Astrocyte of the cerebellum (primary cell): ENCODE results near the gene TACC3.

ENCODE experiments used
- DNase-seq: peaks from one replicate; pipeline ENCODE4 v3.0.0-alpha.2; 2011; ENCODE audit warnings: low read depth
- H3K4me3 ChIP-seq: 2 replicates; pipeline ENCODE4 v1.5.1; 2011; ENCODE audit warnings: mild to moderate bottlenecking, low read depth, low read length, moderate library complexity
- in situ Hi-C: cut with HindIII; loops from 2 replicates; pipeline ENCODE4 v1.10.0; 2017; ENCODE audit warnings: low sequenced_read_pairs
- TF ChIP-seq, protein P1 (sequence below): IDR thresholded peaks from 2 replicates; pipeline ENCODE4 v1.5.1; 2012; ENCODE audit warnings: low read length, low read depth, moderate library complexity, mild to moderate bottlenecking; ENCODE audit errors: missing control alignments

TACC3 gene

DNA sequence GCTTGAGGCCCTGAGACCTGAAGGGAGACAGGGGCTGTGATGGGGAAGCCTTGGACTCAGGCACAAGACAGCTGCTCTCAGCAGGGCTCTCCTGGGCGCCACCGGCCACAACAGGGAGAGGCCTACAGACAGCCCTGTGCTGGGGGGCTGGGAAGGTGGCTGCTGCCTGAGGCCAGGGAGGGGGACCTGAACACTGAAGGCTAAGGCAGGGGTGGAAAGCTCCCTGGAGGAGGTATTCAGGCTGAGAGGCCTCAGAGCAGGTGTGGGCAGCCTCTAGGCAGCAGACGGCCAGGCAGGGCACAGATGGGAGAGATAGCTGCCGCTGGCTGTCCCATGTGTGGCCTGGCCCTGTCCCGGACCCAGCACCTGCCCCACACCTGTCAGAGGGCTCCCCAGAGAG is 33.0 kb downstream of the TACC3 start:
- in situ Hi-C loops, result no loop called here
- H3K4me3 ChIP-seq, result no peak overlapping the region
- TF ChIP-seq, protein P1, sequence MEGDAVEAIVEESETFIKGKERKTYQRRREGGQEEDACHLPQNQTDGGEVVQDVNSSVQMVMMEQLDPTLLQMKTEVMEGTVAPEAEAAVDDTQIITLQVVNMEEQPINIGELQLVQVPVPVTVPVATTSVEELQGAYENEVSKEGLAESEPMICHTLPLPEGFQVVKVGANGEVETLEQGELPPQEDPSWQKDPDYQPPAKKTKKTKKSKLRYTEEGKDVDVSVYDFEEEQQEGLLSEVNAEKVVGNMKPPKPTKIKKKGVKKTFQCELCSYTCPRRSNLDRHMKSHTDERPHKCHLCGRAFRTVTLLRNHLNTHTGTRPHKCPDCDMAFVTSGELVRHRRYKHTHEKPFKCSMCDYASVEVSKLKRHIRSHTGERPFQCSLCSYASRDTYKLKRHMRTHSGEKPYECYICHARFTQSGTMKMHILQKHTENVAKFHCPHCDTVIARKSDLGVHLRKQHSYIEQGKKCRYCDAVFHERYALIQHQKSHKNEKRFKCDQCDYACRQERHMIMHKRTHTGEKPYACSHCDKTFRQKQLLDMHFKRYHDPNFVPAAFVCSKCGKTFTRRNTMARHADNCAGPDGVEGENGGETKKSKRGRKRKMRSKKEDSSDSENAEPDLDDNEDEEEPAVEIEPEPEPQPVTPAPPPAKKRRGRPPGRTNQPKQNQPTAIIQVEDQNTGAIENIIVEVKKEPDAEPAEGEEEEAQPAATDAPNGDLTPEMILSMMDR, result no peak
- DNase-seq, result no peak

DNA sequence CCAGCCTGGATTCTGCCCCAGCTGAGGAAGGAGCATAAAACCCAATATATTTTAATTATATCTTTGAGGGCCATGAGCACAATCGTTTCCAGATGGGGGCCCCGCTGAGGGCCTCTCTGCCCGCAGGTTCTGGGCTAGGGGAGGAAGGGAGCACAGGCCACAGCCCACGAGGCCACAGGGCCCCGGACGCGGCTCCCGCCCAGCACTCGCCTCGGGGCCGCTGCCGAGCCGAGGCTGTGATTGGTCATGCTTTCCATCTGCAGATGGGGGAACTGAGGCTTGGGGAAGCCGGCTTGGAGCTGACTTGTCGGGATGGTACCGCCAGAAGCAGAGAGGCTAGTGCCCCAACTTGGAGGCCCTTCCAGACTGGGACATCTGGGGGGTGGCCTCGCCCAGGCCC is 34.0 kb downstream of the TACC3 start:
- H3K4me3 ChIP-seq, result no peak overlapping the region
- TF ChIP-seq, protein P1, result no peak
- DNase-seq, result no peak
- in situ Hi-C loops, result no loop called here

DNA sequence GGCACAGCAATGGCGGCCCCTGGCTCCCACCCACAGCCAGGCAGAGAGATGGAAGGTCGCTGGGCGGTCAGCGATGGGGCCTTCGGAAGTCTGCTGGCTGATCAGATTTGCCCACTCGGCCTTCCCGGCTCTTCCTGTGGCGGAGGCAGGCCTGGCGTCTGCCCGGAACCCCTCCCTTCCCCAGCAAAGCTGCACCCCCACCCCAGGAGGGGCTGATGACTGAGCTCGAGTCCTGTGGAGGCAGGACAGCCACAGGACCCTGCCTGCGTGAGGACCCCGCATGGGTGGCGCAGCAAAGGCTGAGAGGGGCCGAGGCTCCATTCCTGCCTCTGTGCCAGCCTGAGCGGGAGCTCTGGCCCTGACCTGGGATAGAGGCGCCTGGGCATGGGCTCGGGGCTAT is 34.8 kb downstream of the TACC3 start:
- DNase-seq, result no peak
- in situ Hi-C loops, result no loop called here
- H3K4me3 ChIP-seq, result no peak overlapping the region
- TF ChIP-seq, protein P1, result no peak

DNA sequence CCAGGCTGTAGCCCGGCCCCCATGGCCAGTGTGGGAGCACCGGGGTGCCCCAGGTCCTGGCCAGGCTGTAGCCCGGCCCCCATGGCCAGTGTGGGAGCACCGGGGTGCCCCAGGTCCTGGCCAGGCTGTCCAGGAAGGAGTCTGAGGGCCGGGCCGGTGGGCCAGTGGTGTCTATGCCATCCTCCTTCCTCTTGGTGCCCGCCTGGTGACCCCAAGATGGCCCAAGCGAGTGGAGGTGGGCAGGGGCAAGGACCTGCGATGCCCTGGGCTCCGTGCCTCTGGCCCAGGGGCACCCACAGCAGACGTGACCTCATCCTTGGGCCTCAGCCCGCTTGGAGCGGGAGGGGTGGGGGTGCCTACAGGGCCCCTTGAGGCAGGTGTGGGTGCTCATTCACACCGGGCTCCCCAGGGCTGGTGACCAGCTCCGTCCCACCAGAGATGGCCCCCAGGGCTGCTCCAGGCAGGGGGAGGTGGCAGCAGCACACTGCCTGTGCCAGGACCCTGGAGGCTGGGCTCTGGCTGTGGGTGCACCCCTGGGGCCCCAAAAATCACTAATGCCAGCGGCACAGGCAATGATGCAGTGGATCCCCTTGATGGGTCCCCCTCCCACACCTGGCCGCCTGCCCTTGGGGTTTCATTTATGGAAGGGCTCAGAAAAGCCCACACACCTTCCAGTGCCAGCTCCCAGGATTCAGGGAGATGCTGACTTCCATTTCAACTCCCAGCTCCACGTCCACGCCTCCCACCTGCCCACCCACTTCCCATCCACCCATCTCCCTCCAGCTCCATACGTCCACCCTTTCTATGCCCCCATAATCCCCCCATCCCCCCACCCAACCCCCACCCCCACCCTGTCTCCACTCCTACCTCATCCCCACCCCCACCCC is 35.8 kb downstream of the TACC3 start:
- TF ChIP-seq, protein P1, result no peak
- in situ Hi-C loops, result no loop called here
- H3K4me3 ChIP-seq, result no peak overlapping the region
- no peak for DNase-seq

DNA sequence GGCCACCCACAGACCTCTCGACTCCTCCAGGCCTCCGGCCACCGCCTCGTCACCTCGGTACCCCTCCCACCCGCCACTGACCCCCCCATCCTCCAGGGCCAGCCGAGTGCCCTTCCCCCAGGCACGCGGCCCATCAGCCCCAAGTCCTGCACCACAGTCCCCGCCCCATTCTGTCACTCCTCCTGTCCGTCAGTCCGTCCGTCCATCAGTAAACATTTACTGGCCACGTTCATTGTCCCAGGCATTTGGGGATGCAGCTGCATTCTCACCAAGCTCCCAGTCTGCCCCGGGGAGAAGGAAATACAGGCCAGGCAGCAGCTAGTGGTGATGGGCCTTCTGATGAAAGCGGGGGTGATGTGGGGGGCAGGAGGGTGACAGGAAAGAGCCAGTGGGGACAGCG is 36.5 kb downstream of the TACC3 start:
- no peak overlapping the region for H3K4me3 ChIP-seq
- TF ChIP-seq, protein P1, result no peak
- no peak for DNase-seq
- in situ Hi-C loops, result no loop called here

DNA sequence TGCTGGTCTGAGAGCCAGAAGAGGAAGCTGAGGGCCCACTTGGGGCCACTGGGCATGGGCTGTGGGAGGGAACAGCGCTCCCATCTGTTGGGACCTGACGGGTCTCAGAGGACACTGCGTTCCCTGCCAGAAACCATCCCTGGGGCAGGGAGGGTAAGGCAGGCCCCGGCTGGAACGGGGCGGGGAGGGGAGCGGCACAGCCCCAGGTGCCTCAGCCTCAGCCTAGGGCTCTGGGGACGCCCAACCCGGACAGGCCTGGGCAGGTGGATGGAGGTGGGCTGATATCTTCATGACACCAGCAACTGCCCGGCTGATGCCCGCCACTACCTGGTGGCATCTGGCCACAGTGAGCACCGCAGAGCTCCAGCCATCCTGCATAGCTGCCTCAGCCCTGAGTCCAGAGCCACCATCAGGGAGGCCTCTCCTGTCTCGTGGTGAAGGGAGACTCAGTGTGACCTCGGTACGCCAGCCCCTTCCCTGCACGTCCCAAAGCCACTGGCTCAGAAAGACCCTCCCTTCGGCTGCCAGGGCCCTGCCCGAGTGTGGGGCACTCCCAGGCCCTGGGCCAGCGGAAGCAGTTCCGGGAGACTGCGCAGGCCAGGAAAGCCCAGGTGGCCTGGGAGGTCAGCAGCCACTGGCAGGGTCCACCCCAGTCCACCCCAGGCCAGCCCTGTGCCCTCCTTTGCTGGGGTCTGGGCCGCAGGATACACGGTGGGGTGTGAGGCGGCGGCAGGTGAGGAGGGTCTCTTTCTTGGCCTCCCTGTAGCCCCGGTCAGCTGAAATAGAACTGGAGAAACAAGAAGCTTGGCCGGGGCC is 37.2 kb downstream of the TACC3 start:
- H3K4me3 ChIP-seq, result no peak overlapping the region
- in situ Hi-C loops, result no loop called here
- TF ChIP-seq, protein P1, result no peak
- DNase-seq, result no peak
